22Rv1 (cell line): ENCODE measurements around the gene NOBOX.

Experiments used
- CTCF ChIP-seq: fragments of 450-650 bp; IDR thresholded peaks from 2 replicates; pipeline ENCODE4 v1.5.1; 2017; ENCODE audit warnings: mild to moderate bottlenecking
- ZFX ChIP-seq: fragments of 450-650 bp; IDR thresholded peaks from 2 replicates; pipeline ENCODE4 v1.6.1; 2017; ENCODE audit warnings: antibody characterized with exemption, borderline replicate concordance

GRCh38 chr7:144410441-144410840, 6.9 kb upstream of the NOBOX start:
- TF ChIP-seq ZFX (no peak), CTCF (no peak)
